Vagina (tissue), 2 donors: Measurements from ENCODE around the gene ZRANB1. TPM values are rescaled to one million over a fixed set of nuclear protein-coding genes. Genes with fewer than 3 reads are reported as not detected.

Experiments used
- DNase-seq, 2 donors: peaks; one replicate each; pipeline ENCODE4 v3.0.0-alpha.2; 2017; ENCODE audit errors: extremely low spot score in 2 of 2
- H3K27ac ChIP-seq: fragments of 200-600 bp; sonication (generic); one replicate; pipeline ENCODE4 v1.5.1; 2019
- H3K27me3 ChIP-seq: fragments of 200-600 bp; sonication (generic); one replicate; pipeline ENCODE4 v1.5.1; 2019
- H3K36me3 ChIP-seq, 2 donors: fragments of 200-600 bp; sonication (generic); one replicate each; pipeline ENCODE4 v1.5.1; 2017 to 2019
- H3K4me1 ChIP-seq: fragments of 200-600 bp; sonication (generic); one replicate; pipeline ENCODE4 v1.5.1; 2019
- H3K4me3 ChIP-seq, 2 donors: fragments of 200-600 bp; sonication (generic); 1 replicate in 1 of 2; 2 replicates in 1 of 2; pipeline ENCODE4 v1.5.1; 2016 to 2019
- H3K9me3 ChIP-seq: fragments of 200-600 bp; sonication (generic); one replicate; pipeline ENCODE4 v1.5.1; 2019
- CTCF ChIP-seq, 3 experiments: fragments of 450-650 bp in 2 of 3; fragments of 200-600 bp in 1 of 3; sonication (generic) in 1 of 3; IDR thresholded peaks; one replicate each; pipeline ENCODE4 v1.5.1; 2017 to 2019; ENCODE audit warnings: antibody characterized with exemption in 3 of 3, mild to moderate bottlenecking in 2 of 3, moderate library complexity in 2 of 3
- POLR2A ChIP-seq, 2 donors: fragments of 450-650 bp; IDR thresholded peaks; one replicate each; pipeline ENCODE4 v1.6.1; 2017; ENCODE audit warnings: antibody characterized with exemption in 2 of 2, mild to moderate bottlenecking in 2 of 2, moderate library complexity in 2 of 2
- POLR2AphosphoS5 ChIP-seq, 2 donors: sonication (generic); formaldehyde crosslinking; IDR thresholded peaks; one replicate each; pipeline ENCODE4 v1.9.0; 2017; ENCODE audit warnings: antibody characterized with exemption in 2 of 2, mild to moderate bottlenecking in 2 of 2, low read depth in 1 of 2; ENCODE audit not compliant: insufficient read depth in 1 of 2
- intact Hi-C: fragments of 100-400 bp; cut with DNase I; formaldehyde crosslinking; loops from one replicate; pipeline ENCODE4 v1.15.1; 2023
- total RNA-seq: library from RNA; depleted of rRNA; stranded (reverse); fragments of >200 nt; gene quantifications from one replicate; pipeline ENCODE4 v1.2.3, GENCODE V29; 2016

ZRANB1 gene
- total RNA-seq, 1 donor from 2014 or later: 23.8 TPM

GRCh38 chr10:124961248-124961570 is 19.3 kb downstream of the ZRANB1 start:
- Histone ChIP-seq H3K27me3 (no peaks in the 10 kb centered on the region), H3K36me3 (peaks cover 0 to 4% of the 10 kb centered on the region in 2 donors), H3K4me3 (no peak overlapping the region), H3K4me1 (peaks cover 31% of the 10 kb centered on the region), H3K27ac (no peak overlapping the region), H3K9me3 (no peaks in the 10 kb centered on the region)
- no peak for TF ChIP-seq POLR2A (IDR thresholded peaks at IDR 0.05)
- TF ChIP-seq CTCF (IDR thresholded peaks at IDR 0.05): no peak
- no peak for TF ChIP-seq POLR2AphosphoS5 (IDR thresholded peaks at IDR 0.05; ENCODE audit: insufficient read depth in 1 of 2, low read depth in 1 of 2)
- intact Hi-C loops: no loop called here
- no peak for DNase-seq

- Histone ChIP-seq H3K4me1 (peaks cover 19% of the 10 kb centered on the region), H3K4me3 (no peak overlapping the region), H3K36me3 (peaks cover 0 to 15% of the 10 kb centered on the region in 2 donors), H3K9me3 (no peaks in the 10 kb centered on the region), H3K27ac (no peak overlapping the region), H3K27me3 (no peaks in the 10 kb centered on the region)
- intact Hi-C loops: no loop called here
- no peak for DNase-seq
- TF ChIP-seq POLR2A (IDR thresholded peaks at IDR 0.05) (no peak), POLR2AphosphoS5 (IDR thresholded peaks at IDR 0.05; ENCODE audit: insufficient read depth in 1 of 2, low read depth in 1 of 2) (no peak), CTCF (IDR thresholded peaks at IDR 0.05) (no peak)
Observed at GRCh38 chr10:124962421-124962820, 20.5 kb downstream of the ZRANB1 start.

- H3K27ac ChIP-seq: no peak overlapping the region
- intact Hi-C loops: no loop called here
- peaks cover 16% of the 10 kb centered on the region for H3K4me1 ChIP-seq
- no peak overlapping the region for H3K4me3 ChIP-seq
- no peaks in the 10 kb centered on the region for H3K27me3 ChIP-seq
- no peaks in the 10 kb centered on the region for H3K9me3 ChIP-seq
- peaks cover 0 to 31% of the 10 kb centered on the region in 2 donors for H3K36me3 ChIP-seq
- TF ChIP-seq CTCF (IDR thresholded peaks at IDR 0.05) (no peak), POLR2AphosphoS5 (IDR thresholded peaks at IDR 0.05; ENCODE audit: insufficient read depth in 1 of 2, low read depth in 1 of 2) (no peak), POLR2A (IDR thresholded peaks at IDR 0.05) (no peak)
- no peak for DNase-seq
Observed at GRCh38 chr10:124963866-124964720, 22.2 kb downstream of the ZRANB1 start.

- Histone ChIP-seq H3K27ac (no peak overlapping the region), H3K36me3 (peaks cover 0 to 39% of the 10 kb centered on the region in 2 donors), H3K9me3 (no peaks in the 10 kb centered on the region), H3K27me3 (no peaks in the 10 kb centered on the region), H3K4me1 (peaks cover 25% of the 10 kb centered on the region), H3K4me3 (no peak overlapping the region)
- intact Hi-C loops: no loop called here
- DNase-seq: no peak
- TF ChIP-seq POLR2A (IDR thresholded peaks at IDR 0.05) (no peak), CTCF (IDR thresholded peaks at IDR 0.05) (no peak), POLR2AphosphoS5 (IDR thresholded peaks at IDR 0.05; ENCODE audit: insufficient read depth in 1 of 2, low read depth in 1 of 2) (no peak)
Observed at GRCh38 chr10:124966008-124966407, 24.1 kb downstream of the ZRANB1 start.

- no peak for DNase-seq
- Histone ChIP-seq H3K4me3 (no peak overlapping the region), H3K9me3 (no peaks in the 10 kb centered on the region), H3K36me3 (peaks cover 0 to 39% of the 10 kb centered on the region in 2 donors), H3K27me3 (no peaks in the 10 kb centered on the region), H3K27ac (no peak overlapping the region), H3K4me1 (peaks cover 22% of the 10 kb centered on the region)
- TF ChIP-seq CTCF (IDR thresholded peaks at IDR 0.05) (no peak), POLR2A (IDR thresholded peaks at IDR 0.05) (no peak), POLR2AphosphoS5 (IDR thresholded peaks at IDR 0.05; ENCODE audit: insufficient read depth in 1 of 2, low read depth in 1 of 2) (no peak)
- intact Hi-C loops: no loop called here
Observed at GRCh38 chr10:124967255-124967654, 25.3 kb downstream of the ZRANB1 start.
